Measurements from ENCODE around the gene UNC13B.
"Not testable (repeated sequence)": the region's sequence is repeated elsewhere in the genome, so short reads cannot be mapped to it uniquely, and the experiment has no call there.

UNC13B gene

GRCh38 chr9:35380619-35381018 is 218.8 kb downstream of the UNC13B start:
- DNase-seq (ENCODE audit: low read depth): no peak

- DNase-seq (ENCODE audit: low read depth): peak; percentile 52
Measured at GRCh38 chr9:35385042-35385441, 223.2 kb downstream of the UNC13B start.

GRCh38 chr9:35395076-35395705 is 233.4 kb downstream of the UNC13B start:
- no peak for DNase-seq (ENCODE audit: low read depth)

- no peak for DNase-seq (ENCODE audit: low read depth)
Measured at GRCh38 chr9:35395706-35396101, 233.9 kb downstream of the UNC13B start.

- peak; percentile 27 for DNase-seq (ENCODE audit: low read depth)
Measured at GRCh38 chr9:35396560-35397215, 234.9 kb downstream of the UNC13B start.

GRCh38 chr9:35397216-35397698 is 235.4 kb downstream of the UNC13B start:
- no peak for DNase-seq (ENCODE audit: low read depth)

GRCh38 chr9:35397923-35398322 is 236.1 kb downstream of the UNC13B start:
- no peak for DNase-seq (ENCODE audit: low read depth)

GRCh38 chr9:35398651-35399335 is 237.0 kb downstream of the UNC13B start:
- DNase-seq (ENCODE audit: low read depth): no peak

GRCh38 chr9:35404865-35405264 is 243.1 kb downstream of the UNC13B start:
- DNase-seq (ENCODE audit: low read depth): no peak

- DNase-seq (ENCODE audit: low read depth): peak; percentile 35
Measured at GRCh38 chr9:35406183-35406959, 244.6 kb downstream of the UNC13B start.

GRCh38 chr9:35407846-35408245 is 246.0 kb downstream of the UNC13B start:
- no peak for DNase-seq (ENCODE audit: low read depth)

- not testable (repeated sequence) for DNase-seq (ENCODE audit: low read depth)
Measured at GRCh38 chr9:35409434-35409833, 247.6 kb downstream of the UNC13B start.

GRCh38 chr9:35414889-35415288 is 253.1 kb downstream of the UNC13B start:
- DNase-seq (ENCODE audit: low read depth): no peak

- no peak for DNase-seq (ENCODE audit: low read depth)
Measured at GRCh38 chr9:35415402-35416097, 253.7 kb downstream of the UNC13B start.

- DNase-seq (ENCODE audit: low read depth): no peak
Measured at GRCh38 chr9:35416098-35416427, 254.3 kb downstream of the UNC13B start.

- DNase-seq (ENCODE audit: low read depth): no peak
Measured at GRCh38 chr9:35422346-35422745, 260.5 kb downstream of the UNC13B start.

GRCh38 chr9:35422753-35423152 is 260.9 kb downstream of the UNC13B start:
- no peak for DNase-seq (ENCODE audit: low read depth)

- peak; percentile 19 for DNase-seq (ENCODE audit: low read depth)
Measured at GRCh38 chr9:35423499-35423898, 261.7 kb downstream of the UNC13B start.

GRCh38 chr9:35424356-35425352 is 262.8 kb downstream of the UNC13B start:
- DNase-seq (ENCODE audit: low read depth): no peak

GRCh38 chr9:35426627-35427026 is 264.8 kb downstream of the UNC13B start:
- no peak for DNase-seq (ENCODE audit: low read depth)

- DNase-seq (ENCODE audit: low read depth): no peak
Measured at GRCh38 chr9:35431467-35431866, 269.7 kb downstream of the UNC13B start.

All from amniotic epithelial cell (primary cell).